T-helper 9 cell (primary cell): Measurements from ENCODE around the gene VTI1A.
"Not testable (repeated sequence)": the region's sequence is repeated elsewhere in the genome, so short reads cannot be mapped to it uniquely, and the experiment has no call there.

Source experiments
- DNase-seq: peaks from one replicate; pipeline ENCODE4 v3.0.0-alpha.2; 2020
- total RNA-seq, 2 donors: gene quantifications; one replicate each; lab custom pipeline; 2026; lab: John Stamatoyannopoulos, UW

The VTI1A gene
- total RNA-seq = 55.2 to 64.9 reads per million in 2 donors

- DNase-seq = peak; percentile 70
These were observed at the start of gene VTI1A, which contains the start of gene ZDHHC6 for GRCh38 chr10:112446855-112447619. Gene VTI1A, plus strand, starts transcription at chr10:112447215. Its CDS starts 159 bp downstream, at chr10:112447374. Gene ZDHHC6, minus strand, starts transcription at chr10:112446914. Its CDS starts 1,478 bp downstream, at chr10:112445436.

DNA sequence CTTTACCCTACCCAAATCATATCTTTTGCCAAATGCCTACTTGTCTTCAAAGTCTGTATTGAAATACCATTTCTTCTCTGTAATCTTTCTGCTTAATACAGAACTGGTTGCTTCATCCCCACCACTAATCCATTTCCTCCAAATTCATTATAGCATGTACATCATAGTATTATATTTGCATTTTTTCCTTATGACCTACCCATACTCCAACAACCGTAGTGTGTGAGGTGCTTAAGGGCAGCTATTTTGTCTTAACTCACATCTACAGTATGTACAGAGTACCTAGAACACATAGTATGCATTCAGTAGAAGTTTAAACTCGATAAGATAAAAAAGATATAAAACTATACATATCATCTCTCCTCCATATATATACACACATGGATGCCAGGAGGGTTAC is 49.4 kb upstream of the VTI1A start:
- no peak for DNase-seq

DNA sequence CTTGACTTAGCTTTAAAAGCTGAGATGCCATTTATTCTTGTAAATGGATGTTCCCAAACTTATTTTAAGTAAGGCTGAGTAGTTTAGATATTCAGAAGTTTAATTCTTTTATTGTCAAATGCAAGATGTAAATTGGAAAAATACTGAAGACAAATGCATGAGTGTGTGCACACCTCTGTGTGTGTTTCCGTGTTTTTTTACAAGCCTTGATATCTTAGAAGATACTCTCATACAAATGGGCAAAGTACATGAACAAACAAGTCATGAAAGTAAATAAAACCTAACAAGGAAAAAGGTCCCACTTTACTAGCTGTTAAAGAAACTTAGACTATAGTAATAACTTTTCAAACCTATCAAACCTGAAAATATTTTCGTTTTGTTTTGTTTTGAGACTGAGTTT is 44.1 kb upstream of the VTI1A start:
- no peak for DNase-seq

DNA sequence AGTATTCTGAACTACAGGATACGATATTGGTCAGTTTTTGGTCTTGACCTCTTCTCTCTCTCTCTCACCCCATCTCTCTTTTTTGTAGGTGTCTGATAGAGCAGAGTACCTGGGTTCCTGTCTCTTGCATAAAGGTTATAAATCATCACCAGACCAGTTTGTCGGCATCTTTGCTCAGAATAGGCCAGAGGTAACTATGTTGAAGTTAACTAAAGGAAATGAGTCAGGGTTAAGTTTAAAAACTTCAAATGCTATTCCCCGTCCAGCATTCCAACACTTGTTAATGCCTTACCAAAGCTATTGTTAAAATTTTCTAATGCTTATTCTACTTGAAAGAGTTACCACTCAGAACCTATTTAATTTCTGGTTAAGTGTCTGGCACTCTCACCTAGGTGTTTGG is 42.4 kb upstream of the VTI1A start:
- DNase-seq = no peak

DNA sequence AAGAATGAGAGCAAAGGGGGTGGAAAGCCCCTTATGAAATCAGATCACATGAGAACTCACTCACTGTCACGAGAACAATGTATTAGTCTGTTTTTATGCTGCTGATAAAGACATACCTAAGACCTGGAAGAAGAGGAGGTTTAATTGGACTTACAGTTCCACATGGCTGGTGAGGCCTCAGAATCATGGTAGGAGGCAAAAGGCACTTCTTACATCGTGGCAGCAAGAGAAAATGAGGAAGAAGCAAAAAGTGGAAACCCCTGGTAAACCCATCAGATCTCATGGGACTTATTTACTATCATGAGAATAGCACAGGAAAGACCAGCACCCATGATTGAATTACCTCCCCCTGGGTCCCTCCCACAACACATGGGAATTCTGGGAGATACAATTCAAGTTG is 40.2 kb upstream of the VTI1A start:
- DNase-seq = not testable (repeated sequence)

GRCh38 chr10:112407696-112408095 is 39.3 kb upstream of the VTI1A start:
- no peak for DNase-seq

DNA sequence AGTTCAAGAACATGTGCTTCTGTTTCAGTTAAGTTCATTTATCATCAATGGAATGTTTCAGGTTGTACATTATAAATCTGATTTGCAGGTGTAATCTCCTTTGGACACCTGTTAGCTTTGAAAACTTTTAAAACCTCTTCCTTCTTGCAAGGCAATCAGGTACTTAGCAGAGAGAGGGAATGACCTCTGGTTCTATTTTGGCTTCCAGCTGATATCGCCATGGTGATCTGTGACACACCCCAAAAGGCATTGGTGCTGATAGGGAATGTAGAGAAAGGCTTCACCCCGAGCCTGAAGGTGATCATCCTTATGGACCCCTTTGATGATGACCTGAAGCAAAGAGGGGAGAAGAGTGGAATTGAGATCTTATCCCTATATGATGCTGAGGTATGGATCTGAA is 37.7 kb upstream of the VTI1A start:
- no peak for DNase-seq

DNA sequence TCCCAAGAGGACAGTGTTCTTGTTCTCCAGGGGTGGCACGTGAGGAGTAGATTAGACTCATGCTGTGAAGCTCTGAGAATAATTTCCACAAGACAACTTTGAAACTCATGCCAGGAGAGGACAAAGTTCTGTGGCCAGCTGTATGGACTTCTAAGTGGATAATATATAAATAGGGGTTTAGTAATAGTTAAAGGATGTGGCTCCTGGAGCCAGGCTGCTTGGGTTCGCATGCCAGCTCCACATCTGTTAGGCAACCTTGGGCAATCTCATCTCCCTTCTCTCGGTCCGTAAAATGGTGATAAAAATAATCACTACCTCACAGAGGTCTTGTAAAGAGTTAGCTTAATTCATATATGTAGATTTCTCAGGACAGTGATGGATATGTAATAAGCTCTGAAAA is 37.3 kb upstream of the VTI1A start:
- no peak for DNase-seq

- DNase-seq = no peak
These were observed 34.3 kb upstream of the VTI1A start for GRCh38 chr10:112412696-112413095.

DNA sequence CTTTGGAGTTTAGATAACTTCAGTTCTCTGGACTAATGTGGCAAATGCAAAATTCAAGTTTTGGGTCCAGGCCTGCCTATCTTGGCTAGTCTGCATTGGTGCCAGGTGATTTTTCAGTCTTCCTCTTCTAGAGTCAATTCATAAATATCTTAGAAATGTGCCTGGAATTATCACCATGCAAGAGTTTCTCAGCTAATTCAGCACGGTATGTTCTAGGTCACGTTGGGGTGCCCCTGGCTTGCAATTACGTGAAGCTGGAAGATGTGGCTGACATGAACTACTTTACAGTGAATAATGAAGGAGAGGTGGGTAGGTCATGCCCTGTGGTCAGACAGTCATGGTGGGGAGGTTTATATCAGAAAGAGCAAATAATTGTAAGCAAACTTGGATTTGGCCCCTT is 25.3 kb upstream of the VTI1A start:
- DNase-seq = no peak

GRCh38 chr10:112424651-112425050 is 22.4 kb upstream of the VTI1A start:
- DNase-seq = no peak

- DNase-seq = no peak
These were observed 20.9 kb upstream of the VTI1A start for GRCh38 chr10:112426111-112426510.

- DNase-seq = no peak
These were observed 17.9 kb upstream of the VTI1A start for GRCh38 chr10:112429147-112429546.

DNA sequence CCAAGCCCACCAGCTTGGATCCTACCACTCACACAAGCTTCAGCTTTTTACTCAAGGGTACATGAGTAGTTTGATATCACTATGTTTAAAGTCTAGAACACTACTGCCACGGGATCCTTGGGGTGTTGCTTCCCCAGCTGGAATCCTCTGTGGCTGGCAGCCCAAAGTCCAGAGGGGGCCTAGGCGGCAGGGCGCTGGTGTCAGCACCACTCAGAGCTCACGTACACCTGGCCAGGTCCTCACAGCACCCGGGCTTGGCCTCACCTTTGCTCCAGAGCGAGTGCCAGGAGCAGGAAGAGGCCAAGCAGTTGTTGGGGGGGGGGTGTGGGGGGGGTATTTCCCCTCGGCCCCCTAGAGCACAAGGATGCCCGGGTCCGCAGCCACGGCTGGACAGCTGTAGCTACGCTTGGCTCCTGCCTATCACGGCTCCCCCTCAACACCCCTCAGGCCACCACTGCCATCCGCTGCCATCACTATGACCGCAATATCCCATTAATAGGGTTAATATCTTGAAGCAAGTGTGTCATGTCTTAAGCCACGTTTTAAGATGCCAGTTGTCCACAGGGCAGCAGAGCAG is 17.3 kb upstream of the VTI1A start:
- DNase-seq = no peak

- no peak for DNase-seq
These were observed 13.9 kb upstream of the VTI1A start for GRCh38 chr10:112433136-112433535.

DNA sequence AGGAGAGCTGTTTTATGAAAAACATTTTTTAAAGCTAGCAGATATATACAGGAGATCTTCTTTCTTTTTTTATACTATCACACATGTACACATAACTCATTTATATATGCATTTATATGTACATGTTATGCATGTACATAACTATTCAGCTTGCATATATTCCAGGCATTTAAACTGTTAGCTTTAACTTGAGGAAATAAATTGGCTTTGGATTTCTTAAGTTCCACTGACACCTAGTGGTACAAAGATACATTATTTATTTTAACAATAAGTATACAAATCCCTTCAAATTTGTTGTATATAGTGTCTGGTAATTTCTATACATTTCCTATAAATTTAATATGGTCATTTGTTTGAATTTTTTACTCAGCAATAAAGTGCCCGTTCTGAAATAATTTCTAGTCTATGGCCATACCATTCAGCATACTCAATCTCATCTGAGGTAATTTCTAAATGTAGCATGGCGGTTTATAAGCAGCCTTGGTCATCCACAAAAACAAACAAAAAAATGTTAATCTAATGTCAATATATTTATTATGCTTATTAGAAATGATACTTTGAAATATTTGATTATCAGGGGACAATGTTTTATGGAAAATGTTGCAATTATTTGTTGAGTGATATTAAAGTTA is 11.9 kb upstream of the VTI1A start:
- DNase-seq = no peak

DNA sequence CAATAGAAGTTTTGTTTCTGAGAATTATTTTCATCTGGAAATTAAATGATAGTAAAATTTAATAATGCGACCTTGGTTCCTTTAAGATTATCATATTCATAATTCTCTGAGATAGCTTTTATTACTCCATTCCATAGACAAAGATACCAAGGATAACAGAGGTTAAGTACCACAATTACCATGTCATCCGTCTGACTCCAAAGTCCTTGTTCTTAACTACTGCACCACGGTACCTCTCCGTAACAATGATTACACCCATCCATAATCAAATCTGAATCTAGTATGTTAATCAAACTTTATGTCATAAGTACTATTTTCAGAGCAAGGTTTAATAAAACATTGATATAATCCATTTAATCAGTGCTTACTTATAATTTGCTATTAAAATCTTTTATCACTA is 8.7 kb upstream of the VTI1A start:
- DNase-seq = no peak

DNA sequence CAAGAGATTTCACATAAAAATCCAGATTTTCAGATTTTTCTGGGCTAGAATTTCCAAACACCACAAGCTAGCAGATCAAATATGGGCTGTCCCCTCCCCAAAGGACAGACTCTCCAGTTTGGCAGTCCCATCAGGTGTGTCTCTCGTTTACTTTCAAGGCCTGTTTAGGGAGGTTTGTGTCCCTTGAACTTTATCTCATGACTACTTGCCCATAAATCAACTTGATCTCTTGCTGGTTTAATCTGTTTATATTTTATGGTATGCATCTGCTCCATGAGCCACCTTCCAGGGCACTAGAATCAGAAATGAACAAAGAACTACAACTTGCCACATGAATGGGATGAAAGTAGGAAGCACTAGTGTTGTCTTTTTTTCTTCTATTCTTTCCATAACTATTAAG is 5.5 kb upstream of the VTI1A start:
- no peak for DNase-seq

GRCh38 chr10:112442063-112442462 is 5.0 kb upstream of the VTI1A start:
- no peak for DNase-seq

- no peak for DNase-seq
These were observed 760 bp upstream of the VTI1A start for GRCh38 chr10:112446055-112446854.

DNA sequence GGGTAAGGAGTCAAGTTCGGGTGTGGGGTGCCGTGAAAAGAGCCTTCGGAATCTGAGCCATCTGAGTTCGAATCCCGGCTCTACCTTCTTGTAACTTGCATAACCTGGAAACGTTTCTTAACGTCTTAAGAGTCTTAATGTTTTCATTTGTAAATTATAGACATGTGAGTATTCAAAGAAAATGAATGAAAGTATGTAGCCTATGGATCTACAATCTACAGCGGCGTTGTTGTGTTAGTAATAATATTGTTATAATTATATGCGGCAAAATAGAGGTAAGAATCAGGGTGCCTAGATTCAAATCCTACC is 559 bp downstream of the VTI1A start:
- DNase-seq = no peak

DNA sequence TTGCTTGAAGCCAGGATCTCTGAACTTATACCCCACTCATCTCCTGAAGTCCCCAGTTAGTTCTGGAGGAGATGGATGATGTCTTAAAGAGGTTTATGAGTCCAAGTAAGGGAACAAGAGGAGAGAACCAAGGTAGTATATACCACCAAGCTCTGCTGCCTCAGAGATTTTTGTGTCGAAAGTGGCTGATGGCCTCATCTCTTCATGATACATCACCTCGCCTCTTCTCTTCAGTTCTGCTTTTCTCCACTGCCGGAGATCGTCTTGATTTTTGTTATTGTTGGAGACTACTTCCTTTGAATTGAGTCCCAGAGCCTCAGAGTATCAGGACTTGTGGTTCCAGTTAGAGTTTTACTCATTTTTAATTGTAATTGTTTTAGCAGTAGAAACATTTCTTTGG is 1.9 kb downstream of the VTI1A start:
- DNase-seq = no peak
